Measurements from ENCODE around the gene CASZ1.
A peak's percentile ranks its signal among the peaks of the same experiment; 100 is the strongest.

Gene CASZ1

DNA sequence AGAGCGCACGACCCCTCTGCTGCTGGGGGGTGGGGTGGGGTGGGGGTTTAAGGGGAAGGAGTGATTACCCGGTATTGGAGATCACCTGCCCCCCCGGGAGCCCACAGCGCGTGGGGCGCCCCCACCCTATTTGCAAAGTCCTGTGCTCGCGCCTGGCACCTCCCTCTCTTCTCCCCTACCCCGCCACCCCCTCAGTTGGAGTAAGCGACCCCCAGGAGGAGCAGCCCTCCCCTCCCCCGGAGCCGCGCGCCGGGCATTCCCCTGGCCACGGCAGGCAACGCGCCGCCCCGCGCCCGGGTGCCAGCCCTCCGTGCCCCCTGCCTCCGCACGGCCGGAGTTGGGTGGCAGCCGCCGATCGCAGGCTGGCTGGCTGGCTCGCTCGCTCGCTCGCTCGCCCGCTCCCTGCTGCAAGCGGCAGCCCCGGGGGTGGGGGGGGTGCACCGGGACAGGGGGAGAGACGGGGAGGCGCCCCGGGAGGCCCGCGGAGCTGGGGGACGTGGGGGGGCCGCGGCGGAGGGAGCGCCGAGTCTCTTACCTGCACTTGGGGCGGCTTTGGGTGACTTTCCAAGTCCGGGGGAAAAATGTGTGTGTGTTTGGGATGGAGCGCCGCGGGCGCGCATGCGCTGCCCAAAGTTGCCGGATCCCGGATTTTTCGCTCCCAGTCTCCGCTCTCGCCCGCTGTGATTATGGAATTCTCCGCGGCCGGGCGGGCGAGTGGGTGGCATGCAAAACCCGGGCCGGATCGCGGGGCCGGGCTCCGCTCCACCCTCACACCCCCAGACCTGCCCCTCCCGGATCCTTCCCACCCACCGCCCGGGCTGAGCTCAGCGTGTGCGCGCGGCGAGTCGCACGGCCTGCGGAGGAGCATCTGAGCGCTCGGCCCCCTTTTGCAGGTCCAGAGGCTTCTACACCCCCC lies at the start of gene CASZ1:
Gene CASZ1, minus strand, starts transcription at position 618 of the 916 bp plus-strand sequence. CDS start 102,757 bp downstream, outside the sequence.
- peak; percentile 91 for DNase-seq

DNA sequence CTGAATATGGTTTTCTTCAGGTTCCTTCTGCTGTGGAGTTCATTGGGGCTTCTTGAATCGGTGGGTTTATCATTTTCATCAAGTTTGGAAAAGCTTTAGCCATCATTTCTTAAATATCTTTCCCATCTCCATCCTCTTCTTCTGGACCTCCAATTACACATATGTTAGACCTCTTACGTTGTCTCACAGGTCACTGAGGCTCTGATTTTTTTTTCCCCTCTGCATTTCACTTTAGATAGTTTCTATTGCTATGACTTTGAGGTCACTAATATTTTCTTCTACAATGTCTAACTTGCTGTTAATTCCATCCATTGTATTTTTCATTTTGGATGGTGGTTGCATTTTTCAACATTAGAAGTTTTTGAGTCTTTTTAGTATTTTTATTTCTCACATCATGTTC lies 47.3 kb upstream of the CASZ1 start:
- no peak for DNase-seq

DNA sequence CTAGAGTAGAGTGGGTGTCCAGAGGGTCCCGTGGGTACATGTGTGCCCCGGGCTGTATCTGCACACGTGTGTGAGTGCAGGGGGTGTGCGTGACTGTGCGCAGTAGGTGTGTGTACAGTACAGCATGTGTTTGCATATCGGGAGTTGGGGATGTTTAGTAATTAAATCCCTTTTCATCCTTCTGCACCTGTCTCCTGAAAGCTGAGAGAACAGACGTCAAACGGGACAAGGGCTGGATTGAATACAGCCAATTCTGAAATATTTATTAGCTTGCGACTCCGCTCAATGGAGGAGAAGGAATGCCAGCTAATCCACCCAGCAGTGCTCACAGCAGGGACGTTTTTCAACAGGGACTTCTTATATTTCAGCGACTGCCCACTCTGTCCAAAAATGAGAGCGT lies 44.7 kb upstream of the CASZ1 start:
- no peak for DNase-seq

- no peak for DNase-seq
These were observed 42.8 kb upstream of the CASZ1 start for GRCh38 chr1:10839188-10839770.

DNA sequence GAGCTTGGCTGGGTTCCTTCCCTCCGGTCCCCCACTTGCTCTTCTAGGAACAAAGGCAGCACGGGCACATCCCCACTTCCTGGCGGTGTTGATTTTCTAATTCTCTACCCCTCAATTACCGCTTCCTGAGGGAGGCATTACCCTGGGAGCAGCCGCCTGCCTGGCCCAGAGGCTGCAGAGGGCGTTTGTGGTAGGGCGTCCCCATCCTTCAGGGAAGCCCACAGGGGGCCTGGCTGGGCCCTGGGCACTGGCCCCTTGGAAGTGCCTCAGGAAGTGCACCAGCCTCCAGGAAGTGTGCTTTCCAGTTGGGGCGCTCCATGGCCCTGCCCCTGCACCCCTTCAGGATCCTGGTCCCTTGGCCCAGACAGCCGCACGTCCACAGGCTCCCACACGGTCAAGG lies 42.1 kb upstream of the CASZ1 start:
- DNase-seq, result no peak

DNA sequence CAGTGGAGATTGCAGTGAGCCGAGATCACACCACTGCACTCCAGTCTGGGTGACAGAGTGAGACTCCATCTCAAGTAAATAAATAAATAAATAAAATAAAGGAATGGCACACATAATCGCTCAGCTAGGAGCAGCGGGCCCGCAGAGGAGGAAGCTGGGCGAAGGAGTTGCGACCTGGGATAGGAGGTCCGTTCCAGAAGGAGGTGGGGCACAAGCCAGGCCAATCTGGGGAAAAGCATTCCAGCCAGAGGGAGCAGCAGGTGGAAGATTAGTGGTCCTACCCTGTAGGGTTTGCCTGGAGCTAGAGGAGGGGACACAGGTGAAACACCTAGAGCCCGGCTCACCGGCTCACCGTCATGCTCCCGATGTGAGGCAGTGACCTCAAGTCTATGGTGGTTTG lies 40.3 kb upstream of the CASZ1 start:
- no peak for DNase-seq

DNA sequence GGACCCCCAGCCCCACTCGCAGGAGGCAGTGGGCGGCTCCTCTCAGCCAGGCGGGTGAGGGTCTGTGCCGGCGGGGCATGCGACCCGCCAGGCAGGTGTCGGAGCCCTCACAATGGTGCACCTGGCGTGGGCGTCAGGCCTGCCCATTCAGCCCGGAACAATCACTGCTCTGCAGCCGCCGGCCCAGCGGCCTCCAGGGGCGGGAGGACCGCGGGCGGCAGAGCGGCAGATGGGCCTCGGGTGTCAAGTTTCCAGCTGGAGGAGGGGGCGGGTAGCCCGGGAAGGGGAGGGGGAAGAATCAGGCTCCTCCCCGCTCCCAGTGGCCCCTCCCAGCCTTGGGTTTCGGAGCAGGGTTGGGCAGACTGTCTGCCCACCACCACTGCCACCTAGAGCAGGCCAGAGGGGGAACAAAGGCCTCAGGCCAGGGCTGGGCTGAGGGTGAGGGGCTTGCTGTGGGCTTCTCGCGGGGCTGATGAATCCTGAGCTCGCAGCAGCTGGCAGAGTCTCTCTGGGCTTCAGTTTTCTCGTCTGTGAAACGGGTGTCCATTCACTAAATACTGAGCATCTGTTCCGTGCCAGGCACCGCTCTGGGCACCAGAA lies 39.5 kb upstream of the CASZ1 start:
- peak; percentile 95 for DNase-seq

GRCh38 chr1:10835421-10835820 lies 39.0 kb upstream of the CASZ1 start:
- DNase-seq, result no peak

DNA sequence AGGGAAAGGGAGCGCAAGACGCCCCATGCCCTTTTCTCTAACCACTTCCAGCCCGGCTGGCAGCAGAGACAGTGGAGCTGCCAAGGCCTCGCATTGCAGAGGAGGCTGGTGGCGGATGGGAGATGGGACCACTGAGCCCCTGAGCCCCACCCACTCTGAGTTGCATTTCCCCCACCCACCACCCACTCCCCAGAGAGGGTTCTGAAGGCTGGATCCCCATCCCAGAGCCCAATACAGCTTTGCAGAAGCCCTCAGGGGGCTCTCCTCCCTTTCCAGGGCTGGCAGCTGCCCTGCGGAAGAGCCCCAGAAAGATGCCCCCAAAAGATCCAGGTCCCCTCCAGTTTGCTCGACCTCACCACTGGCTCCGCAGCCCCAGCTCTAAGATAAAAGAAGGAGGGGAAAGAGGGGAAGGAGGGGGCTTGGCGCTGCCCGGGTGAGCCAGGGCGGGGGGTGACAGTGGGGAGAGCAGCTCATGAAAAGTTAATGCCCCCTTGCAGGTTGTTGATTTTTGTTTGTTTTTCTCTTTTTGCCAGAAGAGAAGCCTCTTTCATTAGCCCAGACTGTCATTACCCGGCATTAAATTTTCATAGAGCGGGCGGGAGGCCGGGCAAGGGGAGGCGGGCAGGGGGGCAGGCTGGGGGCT lies 38.4 kb upstream of the CASZ1 start:
- no peak for DNase-seq

GRCh38 chr1:10833630-10834557 lies 37.4 kb upstream of the CASZ1 start:
- no peak for DNase-seq

DNA sequence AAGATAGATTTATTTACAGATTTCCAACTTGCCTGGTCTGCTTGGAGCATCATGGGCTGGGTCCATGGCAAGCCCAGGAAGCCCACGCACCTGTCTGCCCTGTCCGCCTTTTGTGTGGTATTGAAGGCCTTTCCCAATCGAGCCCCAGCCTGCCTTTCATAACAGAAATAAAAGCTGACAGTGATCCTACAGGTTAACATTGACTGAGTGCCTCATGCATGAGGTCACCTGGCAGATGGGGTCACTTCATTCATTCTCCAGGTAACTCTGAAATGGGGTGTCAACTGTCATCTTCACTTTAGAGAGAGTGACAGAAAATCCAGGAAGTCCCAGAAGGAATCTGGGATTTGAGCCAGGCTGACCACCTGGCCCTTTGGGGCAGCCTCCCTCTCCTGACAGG lies 36.3 kb upstream of the CASZ1 start:
- no peak for DNase-seq

DNA sequence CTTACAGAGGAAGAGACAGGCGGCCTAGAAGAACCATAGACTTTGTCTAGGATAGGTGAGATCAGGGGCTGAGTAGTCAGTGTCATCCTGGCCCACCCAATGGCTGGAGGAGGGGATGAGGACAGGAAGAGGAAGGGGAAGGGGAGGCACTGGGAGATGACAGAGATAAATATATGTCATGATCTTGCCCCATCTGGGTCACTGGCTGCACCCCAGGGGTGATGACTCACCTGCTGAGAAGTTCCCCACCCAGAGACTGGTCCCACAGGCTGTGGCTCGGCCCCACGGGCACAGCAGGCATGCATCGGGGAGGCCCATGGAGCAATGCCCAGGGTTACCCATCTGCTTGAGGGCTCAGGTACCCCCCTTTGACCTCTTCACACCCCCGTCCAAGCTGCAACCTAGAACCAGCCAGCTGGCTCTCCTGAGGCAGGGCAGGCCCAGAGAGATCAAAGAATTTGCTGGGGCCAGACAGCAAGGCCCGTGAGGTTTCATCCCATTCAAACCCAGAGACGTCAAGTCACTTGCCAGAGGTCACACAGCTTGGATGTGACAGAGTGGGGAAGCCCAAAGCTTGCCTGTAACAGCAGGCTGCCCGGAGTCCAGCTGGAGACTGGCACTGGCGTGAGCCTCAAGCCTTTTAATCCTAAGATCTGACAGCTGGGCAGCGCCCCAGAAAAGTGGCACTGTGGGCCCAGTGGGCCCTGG lies 34.7 kb upstream of the CASZ1 start:
- DNase-seq, result no peak

DNA sequence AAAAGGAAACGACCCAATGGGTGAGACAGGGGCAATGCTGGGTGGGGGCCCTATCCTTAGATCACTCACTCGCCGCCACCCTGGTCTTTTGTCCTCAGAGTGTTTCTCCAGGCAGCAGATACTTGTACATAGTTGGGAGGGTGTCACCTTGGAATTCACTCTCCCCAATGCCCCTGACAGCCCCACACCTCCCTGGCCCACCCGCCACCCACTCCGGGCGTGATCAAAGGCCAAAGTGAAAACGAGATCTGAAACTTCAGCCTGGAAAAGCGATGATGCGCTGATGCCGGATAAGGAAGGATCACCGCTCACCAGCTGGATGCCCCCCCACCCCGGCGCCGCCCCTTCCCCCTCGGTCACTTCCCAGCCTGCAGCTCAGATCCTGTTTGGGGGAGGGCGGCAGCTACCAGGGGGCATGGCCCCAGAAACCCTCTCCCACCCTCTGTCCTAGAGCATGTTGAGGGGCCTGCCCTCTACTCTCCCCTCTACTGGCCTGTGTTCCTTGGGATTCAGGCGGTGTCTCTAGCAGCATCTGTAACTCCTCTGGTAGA lies 33.6 kb upstream of the CASZ1 start:
- no peak for DNase-seq

- DNase-seq, result no peak
These were observed 32.8 kb upstream of the CASZ1 start for GRCh38 chr1:10829067-10829818.

DNA sequence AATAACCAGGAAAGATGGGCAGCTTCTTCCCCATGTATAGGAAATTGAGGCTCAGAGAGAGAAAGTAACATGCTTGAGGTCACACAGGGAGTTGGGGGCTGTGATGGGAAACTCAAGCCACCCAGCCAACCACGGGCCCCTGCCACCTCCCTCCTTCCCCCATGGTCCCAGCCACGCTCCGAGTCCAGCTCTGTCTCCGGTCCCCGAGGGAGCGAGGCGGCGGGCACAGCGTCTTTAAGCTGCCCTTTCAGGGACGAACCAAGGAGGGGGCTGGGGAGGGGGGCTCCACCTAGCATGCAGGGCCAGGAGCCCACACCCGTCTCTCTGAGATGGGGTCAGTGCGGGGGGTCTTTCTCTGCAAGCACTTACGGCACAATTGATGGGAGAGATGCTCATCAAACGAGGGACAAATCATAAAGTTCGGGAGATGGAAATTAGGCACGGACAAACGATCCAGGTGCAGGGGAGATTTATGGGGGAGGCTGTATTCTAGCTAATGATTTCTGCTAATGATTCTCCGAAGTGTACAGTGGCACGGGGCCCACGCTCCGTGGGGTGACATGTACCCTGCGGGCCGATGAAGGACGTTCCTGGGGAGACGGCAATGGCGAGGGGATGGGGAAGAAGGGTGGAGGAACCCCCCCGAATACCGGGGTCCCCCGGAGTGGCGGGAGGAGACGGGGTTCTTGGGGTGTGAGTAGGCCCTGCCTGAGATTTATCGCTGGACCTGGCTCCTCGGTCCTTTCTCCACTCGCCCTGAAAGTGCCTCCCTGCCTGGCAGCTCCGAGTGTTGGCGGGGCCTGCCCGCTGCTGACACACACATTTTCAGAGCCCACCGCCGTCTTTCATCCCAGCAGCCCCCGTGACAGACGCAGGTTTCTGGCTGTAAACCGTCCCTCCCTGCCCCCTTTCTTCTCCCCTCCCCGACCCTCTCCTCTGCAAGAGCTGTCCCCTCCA lies 31.2 kb upstream of the CASZ1 start:
- DNase-seq, result no peak

- DNase-seq, result no peak
These were observed 29.1 kb upstream of the CASZ1 start for GRCh38 chr1:10825592-10825991.

DNA sequence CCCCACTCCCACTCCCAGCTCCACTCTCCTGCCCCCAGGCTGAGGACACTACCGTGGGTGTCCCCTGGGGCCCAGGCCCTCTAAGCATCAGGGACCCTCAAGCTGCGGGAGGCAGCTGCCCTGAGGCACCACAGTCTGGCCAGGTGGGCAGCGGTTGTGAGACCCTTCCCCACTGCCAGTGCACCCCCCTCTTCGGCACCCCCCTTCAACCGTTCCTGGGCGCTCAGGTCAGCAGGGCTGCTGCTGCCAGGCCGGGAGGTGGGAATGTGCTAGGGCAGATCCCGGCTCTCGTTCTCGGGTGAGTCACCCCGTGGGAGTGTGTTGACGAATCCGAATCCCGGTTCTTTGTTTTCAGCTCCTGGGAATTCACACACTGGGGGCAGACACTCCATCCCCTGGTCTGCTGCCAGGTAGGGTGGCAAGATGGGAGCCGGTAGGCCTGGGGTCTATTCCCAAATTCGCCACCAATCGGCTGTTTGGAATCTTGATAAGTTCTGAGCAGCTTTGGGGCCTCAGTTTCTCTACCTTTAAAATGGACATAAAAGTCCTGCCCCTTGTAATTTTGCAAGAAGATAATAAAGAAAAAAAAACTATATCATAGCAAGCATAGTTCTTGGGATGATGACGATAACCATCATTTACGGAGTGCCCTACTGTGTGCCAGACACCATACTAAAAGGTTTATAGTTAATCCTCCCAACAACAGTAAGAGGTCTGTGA lies 28.5 kb upstream of the CASZ1 start:
- DNase-seq, result peak; percentile 92

DNA sequence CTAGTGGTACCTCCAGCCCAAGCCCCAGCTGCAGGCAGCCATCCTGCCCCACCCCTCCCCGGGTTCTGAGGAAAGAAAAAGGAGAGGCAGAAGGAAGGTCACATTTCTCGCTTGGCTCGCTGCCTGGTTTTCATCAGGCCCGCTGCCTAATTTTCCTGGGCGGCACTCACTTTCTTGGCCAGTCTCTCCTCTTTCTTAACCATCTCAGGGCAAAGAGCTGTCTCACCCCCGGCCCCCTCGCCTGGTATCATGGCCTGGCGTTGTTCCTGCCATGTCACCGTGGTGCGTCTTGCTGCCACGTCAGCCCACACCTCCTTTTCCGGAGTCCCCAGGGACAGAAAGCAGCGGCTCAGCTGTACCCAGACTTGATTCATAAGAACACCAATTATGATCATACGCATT lies 26.6 kb upstream of the CASZ1 start:
- DNase-seq, result no peak

GRCh38 chr1:10821388-10821787 lies 24.9 kb upstream of the CASZ1 start:
- DNase-seq, result no peak

All from islet precursor cell (in vitro differentiated cells).